Prostate gland (tissue), 2 donors: ENCODE data around the gene TPRN.

ENCODE experiments used
- POLR2A ChIP-seq: fragments of 450-650 bp; IDR thresholded peaks from one replicate; pipeline ENCODE4 v1.6.1; 2016; ENCODE audit warnings: antibody characterized with exemption, mild to moderate bottlenecking
- TF ChIP-seq, protein P1 (sequence below), 4 experiments: fragments of 200-600 bp in 2 of 4; fragments of 450-650 bp in 2 of 4; sonication (generic) in 2 of 4; IDR thresholded peaks; 1 replicate in 3 of 4; 2 replicates in 1 of 4; pipeline ENCODE4 v1.5.1; 2016 to 2019; ENCODE audit warnings: antibody characterized with exemption in 4 of 4, mild to moderate bottlenecking in 2 of 4, moderate library complexity in 2 of 4

DNA sequence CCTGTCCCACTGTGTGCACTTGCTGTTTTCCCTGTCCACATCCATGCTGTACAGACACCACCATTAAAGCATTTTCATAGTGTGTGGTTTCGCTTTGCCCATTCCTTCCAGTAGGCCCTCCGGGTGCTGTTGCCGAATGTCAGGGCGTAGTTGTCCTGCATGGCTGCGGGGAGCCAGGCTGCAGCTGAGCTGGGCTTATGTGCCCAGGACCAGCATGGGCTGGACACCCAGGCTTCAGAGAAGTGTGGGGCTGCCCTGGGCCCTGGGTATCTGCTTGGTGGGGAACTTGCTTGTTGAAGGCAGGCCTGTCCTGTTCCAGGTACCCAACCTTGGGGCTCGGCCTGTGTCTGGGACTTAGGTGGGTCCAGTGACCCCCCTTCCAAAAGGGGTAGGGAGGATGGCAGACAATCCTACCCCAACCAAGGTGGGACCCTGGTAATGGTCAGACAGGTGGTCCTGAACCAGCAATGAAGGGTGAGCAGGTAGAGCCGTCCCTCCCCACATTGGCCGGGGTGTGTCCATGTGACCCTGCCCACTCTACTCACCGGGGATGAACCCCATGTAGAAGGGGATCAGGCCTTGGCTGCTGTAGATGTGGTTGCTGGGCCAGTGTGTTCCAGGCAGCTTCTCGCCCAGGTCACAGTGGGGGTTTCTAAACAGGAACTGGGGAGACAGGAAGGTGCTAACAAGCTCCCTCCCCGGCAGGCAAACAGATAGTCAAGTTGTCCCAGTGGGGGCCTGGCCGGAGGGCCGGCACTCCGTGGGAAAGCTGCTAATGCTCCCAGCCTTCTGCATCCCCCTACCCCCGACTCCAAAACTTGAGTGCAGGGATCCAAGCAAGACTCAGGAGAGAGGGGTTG, 43.3 kb upstream of the TPRN start:
- TF ChIP-seq, protein P1, sequence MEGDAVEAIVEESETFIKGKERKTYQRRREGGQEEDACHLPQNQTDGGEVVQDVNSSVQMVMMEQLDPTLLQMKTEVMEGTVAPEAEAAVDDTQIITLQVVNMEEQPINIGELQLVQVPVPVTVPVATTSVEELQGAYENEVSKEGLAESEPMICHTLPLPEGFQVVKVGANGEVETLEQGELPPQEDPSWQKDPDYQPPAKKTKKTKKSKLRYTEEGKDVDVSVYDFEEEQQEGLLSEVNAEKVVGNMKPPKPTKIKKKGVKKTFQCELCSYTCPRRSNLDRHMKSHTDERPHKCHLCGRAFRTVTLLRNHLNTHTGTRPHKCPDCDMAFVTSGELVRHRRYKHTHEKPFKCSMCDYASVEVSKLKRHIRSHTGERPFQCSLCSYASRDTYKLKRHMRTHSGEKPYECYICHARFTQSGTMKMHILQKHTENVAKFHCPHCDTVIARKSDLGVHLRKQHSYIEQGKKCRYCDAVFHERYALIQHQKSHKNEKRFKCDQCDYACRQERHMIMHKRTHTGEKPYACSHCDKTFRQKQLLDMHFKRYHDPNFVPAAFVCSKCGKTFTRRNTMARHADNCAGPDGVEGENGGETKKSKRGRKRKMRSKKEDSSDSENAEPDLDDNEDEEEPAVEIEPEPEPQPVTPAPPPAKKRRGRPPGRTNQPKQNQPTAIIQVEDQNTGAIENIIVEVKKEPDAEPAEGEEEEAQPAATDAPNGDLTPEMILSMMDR (IDR thresholded peaks at IDR 0.05): no peak
- no peak for TF ChIP-seq POLR2A
